ENCODE data around the gene IDH2. TPM values are rescaled to one million over a fixed set of nuclear protein-coding genes. Genes with fewer than 3 reads are reported as not detected.

Gene IDH2
- total and polyA plus RNA-seq, 2 of the 13 experiments (the other 11 are each of a cell fraction or from before 2014, with no cell fraction given), result 121 to 145 TPM

DNA sequence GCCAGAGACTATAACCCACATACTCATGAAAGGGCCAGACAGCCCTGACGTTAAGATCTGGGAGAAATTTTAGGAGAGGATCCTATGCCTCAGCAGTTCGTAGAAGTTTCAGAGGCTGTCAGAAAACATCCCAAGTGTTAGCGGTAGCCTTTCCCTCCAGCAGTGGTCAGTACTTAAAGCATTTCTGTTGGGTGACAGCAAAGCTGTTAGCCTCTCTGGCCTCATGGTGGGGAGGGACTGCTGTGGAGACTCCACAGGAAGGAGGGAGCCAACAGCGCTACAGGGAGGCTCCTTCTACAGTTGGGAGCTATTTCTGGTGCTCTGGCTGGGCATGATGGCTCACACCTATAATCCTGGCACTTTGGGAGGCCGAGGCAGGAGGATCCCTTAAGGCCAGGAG lies 27.4 kb downstream of the IDH2 start:
- no peak for ATAC-seq

DNA sequence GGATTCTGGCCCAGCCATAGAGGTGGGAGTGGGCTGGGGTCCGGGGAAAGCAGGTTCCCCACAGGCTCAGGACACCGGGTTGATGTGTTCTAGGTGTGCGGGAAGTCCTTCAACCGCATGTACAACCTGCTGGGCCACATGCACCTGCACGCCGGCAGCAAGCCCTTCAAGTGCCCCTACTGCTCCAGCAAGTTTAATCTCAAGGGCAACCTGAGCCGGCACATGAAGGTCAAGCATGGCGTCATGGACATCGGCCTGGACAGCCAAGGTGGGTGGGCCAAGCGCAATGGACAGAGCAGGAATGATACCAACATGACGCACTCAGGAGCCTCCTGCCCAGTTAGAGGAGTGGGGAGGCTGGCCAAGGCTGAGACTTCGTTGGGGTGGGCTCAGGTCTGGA lies 28.2 kb downstream of the IDH2 start:
- ChIA-PET CTCF (ENCODE audit: low intra/inter-chr PET ratio, low total read pairs) (no interaction called here), POLR2A (no interaction called here)
- BruUV-seq (replicated peaks), result no TSS peak
- no peaks in the 10 kb centered on the region for H4K20me1 ChIP-seq (ENCODE audit: insufficient read depth, low read length)
- no peaks in the 10 kb centered on the region for H3K27me3 ChIP-seq (ENCODE audit: control insufficient read depth in 1 of 2, insufficient read depth in 2 of 2, low read length in 2 of 2)
- H3K4me3 ChIP-seq (replicated peaks in 1 of 3; ENCODE audit: insufficient read depth in 1 of 3, low read depth in 2 of 3, low read length in 3 of 3), result no peak overlapping the region
- ATAC-seq, result no peak
- intact Hi-C loops (cut with micrococcal nuclease; ENCODE audit: unreplicated experiment), result no loop called here
- no peaks in the 10 kb centered on the region for H3K79me2 ChIP-seq (ENCODE audit: insufficient read depth, low read length)
- H3K4me2 ChIP-seq (ENCODE audit: low read depth, low read length), result no peak overlapping the region
- H3K36me3 ChIP-seq (replicated peaks in 1 of 2; ENCODE audit: control insufficient read depth in 1 of 2, insufficient read depth in 2 of 2, low read length in 2 of 2), result peaks cover 18 to 33% of the 10 kb centered on the region in 2 experiments
- no peak overlapping the region for H3K27ac ChIP-seq (ENCODE audit: extremely low read length, insufficient read depth, low read length)
- TF ChIP-seq, protein P1, sequence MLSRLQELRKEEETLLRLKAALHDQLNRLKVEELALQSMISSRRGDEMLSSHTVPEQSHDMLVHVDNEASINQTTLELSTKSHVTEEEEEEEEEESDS (CRISPR knock-in tag; IDR thresholded peaks at IDR 0.05; ENCODE audit: borderline replicate concordance), result no peak
- TF ChIP-seq, protein P2, sequence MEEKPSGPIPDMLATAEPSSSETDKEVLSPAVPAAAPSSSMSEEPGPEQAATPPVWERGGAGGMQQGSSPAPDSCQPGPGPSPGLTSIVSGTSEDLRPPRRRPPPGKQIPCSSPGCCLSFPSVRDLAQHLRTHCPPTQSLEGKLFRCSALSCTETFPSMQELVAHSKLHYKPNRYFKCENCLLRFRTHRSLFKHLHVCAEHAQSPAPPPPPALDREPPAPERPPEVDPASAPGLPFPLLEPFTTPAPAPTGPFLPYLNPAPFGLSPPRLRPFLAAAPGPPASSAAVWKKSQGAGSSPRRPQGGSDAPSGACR (CRISPR knock-in tag; IDR thresholded peaks at IDR 0.05), result no peak
- TF ChIP-seq ZFYVE20 (CRISPR knock-in tag; IDR thresholded peaks at IDR 0.05; ENCODE audit: borderline replicate concordance, low read depth) (no peak), CEBPB (IDR thresholded peaks at IDR 0.05; ENCODE audit: borderline replicate concordance, low read depth, low read length) (no peak)
- TF ChIP-seq, protein P3, sequence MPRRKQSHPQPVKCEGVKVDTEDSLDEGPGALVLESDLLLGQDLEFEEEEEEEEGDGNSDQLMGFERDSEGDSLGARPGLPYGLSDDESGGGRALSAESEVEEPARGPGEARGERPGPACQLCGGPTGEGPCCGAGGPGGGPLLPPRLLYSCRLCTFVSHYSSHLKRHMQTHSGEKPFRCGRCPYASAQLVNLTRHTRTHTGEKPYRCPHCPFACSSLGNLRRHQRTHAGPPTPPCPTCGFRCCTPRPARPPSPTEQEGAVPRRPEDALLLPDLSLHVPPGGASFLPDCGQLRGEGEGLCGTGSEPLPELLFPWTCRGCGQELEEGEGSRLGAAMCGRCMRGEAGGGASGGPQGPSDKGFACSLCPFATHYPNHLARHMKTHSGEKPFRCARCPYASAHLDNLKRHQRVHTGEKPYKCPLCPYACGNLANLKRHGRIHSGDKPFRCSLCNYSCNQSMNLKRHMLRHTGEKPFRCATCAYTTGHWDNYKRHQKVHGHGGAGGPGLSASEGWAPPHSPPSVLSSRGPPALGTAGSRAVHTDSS (CRISPR knock-in tag; conservative IDR thresholded peaks at IDR 0.05), result no peak
- TF ChIP-seq, protein P4, sequence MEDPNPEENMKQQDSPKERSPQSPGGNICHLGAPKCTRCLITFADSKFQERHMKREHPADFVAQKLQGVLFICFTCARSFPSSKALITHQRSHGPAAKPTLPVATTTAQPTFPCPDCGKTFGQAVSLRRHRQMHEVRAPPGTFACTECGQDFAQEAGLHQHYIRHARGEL (CRISPR knock-in tag; IDR thresholded peaks at IDR 0.05), result no peak
- FAIRE-seq, result no peak
- in situ Hi-C loops (cut with HindIII; ENCODE audit: extremely low pct_ligation_motif_present, low pct_unique_long_range_greater_than_20kb), result no loop called here
- no peak overlapping the region for H2AFZ ChIP-seq (ENCODE audit: low read length)
- DNase-seq (ENCODE audit: low spot score), result no peak
- H3K4me1 ChIP-seq (ENCODE audit: insufficient read depth, low read length), result peaks cover 26% of the 10 kb centered on the region
- 95% methylated on average over 9 of the region's 12 CpGs for WGBS (ENCODE audit: low lambda C conversion rate)
- H3K9ac ChIP-seq (ENCODE audit: insufficient read depth, low read depth, low read length), result no peak overlapping the region
- H3K9me3 ChIP-seq (ENCODE audit: low read length), result no peaks in the 10 kb centered on the region

More for the DNA sequence above, 27.4 kb downstream of the IDH2 start:
- Histone ChIP-seq H3K27me3 (ENCODE audit: control insufficient read depth in 1 of 2, insufficient read depth in 2 of 2, low read length in 2 of 2) (no peaks in the 10 kb centered on the region), H3K4me3 (replicated peaks in 1 of 3; ENCODE audit: insufficient read depth in 1 of 3, low read depth in 2 of 3, low read length in 3 of 3) (no peak overlapping the region), H4K20me1 (ENCODE audit: insufficient read depth, low read length) (no peaks in the 10 kb centered on the region), H3K4me2 (ENCODE audit: low read depth, low read length) (no peak overlapping the region), H3K27ac (ENCODE audit: extremely low read length, insufficient read depth, low read length) (no peak overlapping the region), H3K36me3 (replicated peaks in 1 of 2; ENCODE audit: control insufficient read depth in 1 of 2, insufficient read depth in 2 of 2, low read length in 2 of 2) (peaks cover 20 to 33% of the 10 kb centered on the region in 2 experiments), H2AFZ (ENCODE audit: low read length) (no peak overlapping the region), H3K9me3 (ENCODE audit: low read length) (no peaks in the 10 kb centered on the region), H3K79me2 (ENCODE audit: insufficient read depth, low read length) (no peaks in the 10 kb centered on the region), H3K4me1 (ENCODE audit: insufficient read depth, low read length) (peaks cover 26% of the 10 kb centered on the region), H3K9ac (ENCODE audit: insufficient read depth, low read depth, low read length) (no peak overlapping the region)
- no TSS peak for BruUV-seq (replicated peaks)
- intact Hi-C loops (cut with micrococcal nuclease; ENCODE audit: unreplicated experiment), result no loop called here
- FAIRE-seq (no peak), DNase-seq (ENCODE audit: low spot score) (no peak)
- 91% methylated on average over 5 of the region's 5 CpGs for WGBS (ENCODE audit: low lambda C conversion rate)
- POLR2A ChIA-PET, result no interaction called here
- CTCF ChIA-PET (ENCODE audit: low intra/inter-chr PET ratio, low total read pairs), result no interaction called here
- in situ Hi-C loops (cut with HindIII; ENCODE audit: extremely low pct_ligation_motif_present, low pct_unique_long_range_greater_than_20kb), result loop anchor here (25.0 kb wide), 1 partner anchor 338 kb away; no protein-coding TSS in a partner anchor
- TF ChIP-seq SIX4 (CRISPR knock-in tag; IDR thresholded peaks at IDR 0.05) (no peak), PAF1 (CRISPR knock-in tag; IDR thresholded peaks at IDR 0.05) (no peak), ZNF253 (CRISPR knock-in tag; IDR thresholded peaks at IDR 0.05; ENCODE audit: borderline replicate concordance) (no peak), NFKBIZ (CRISPR knock-in tag; IDR thresholded peaks at IDR 0.05) (no peak), ZBTB20 (CRISPR knock-in tag; IDR thresholded peaks at IDR 0.05; ENCODE audit: borderline replicate concordance, low read depth) (no peak), NR2C2 (CRISPR knock-in tag; IDR thresholded peaks at IDR 0.05; ENCODE audit: borderline replicate concordance) (no peak), ETV6 (CRISPR knock-in tag; conservative IDR thresholded peaks at IDR 0.05) (no peak), ZNF225 (CRISPR knock-in tag; IDR thresholded peaks at IDR 0.05) (no peak), ZBTB21 (CRISPR knock-in tag; IDR thresholded peaks at IDR 0.05) (no peak), ZNF510 (CRISPR knock-in tag; IDR thresholded peaks at IDR 0.05; ENCODE audit: low read depth) (no peak), NFE2 (CRISPR knock-in tag; IDR thresholded peaks at IDR 0.05) (no peak), SALL2 (CRISPR knock-in tag; IDR thresholded peaks at IDR 0.05) (no peak), KLF12 (CRISPR knock-in tag; IDR thresholded peaks at IDR 0.05; ENCODE audit: borderline replicate concordance) (no peak), ZNF605 (CRISPR knock-in tag; IDR thresholded peaks at IDR 0.05) (no peak), TBX2 (CRISPR knock-in tag; IDR thresholded peaks at IDR 0.05; ENCODE audit: borderline replicate concordance) (no peak), PHF5A (CRISPR knock-in tag; IDR thresholded peaks at IDR 0.05; ENCODE audit: low read depth, unreplicated experiment) (no peak), ZNF7 (CRISPR knock-in tag; IDR thresholded peaks at IDR 0.05) (no peak), ZNF501 (CRISPR knock-in tag; IDR thresholded peaks at IDR 0.05) (no peak), ETV5 (CRISPR knock-in tag; IDR thresholded peaks at IDR 0.05; ENCODE audit: borderline replicate concordance) (no peak), JDP2 (CRISPR knock-in tag; IDR thresholded peaks at IDR 0.05; ENCODE audit: borderline replicate concordance) (no peak)
